SK-N-SH (cell line): Measurements from ENCODE around the gene HSPB3.

Source experiments
- EP300 ChIP-seq, 2 experiments: IDR thresholded peaks; 2 replicates each; pipeline versions ENCODE4 v1.4.0 to v1.6.1; 2012; ENCODE audit warnings: borderline replicate concordance in 1 of 2, low read depth in 1 of 2, low read length in 1 of 2
- GABPA ChIP-seq: IDR thresholded peaks from 2 replicates; pipeline ENCODE4 v1.4.0; 2012; ENCODE audit warnings: low read depth, mild to moderate bottlenecking
- NRF1 ChIP-seq: IDR thresholded peaks from 2 replicates; pipeline ENCODE4 v1.6.1; 2012; ENCODE audit warnings: low read depth, mild to moderate bottlenecking, low read length
- RAD21 ChIP-seq: IDR thresholded peaks from 2 replicates; pipeline ENCODE4 v1.6.1; 2012; ENCODE audit warnings: mild to moderate bottlenecking, low read length
- RFX5 ChIP-seq: IDR thresholded peaks from 2 replicates; pipeline ENCODE4 v1.6.1; 2012; ENCODE audit warnings: mild to moderate bottlenecking, improper control_type of control experiment, low read length
- SIN3A ChIP-seq: IDR thresholded peaks from 2 replicates; pipeline ENCODE4 v1.6.1; 2012; ENCODE audit warnings: low read depth, mild to moderate bottlenecking, low read length, moderate library complexity, borderline replicate concordance
- TCF12 ChIP-seq: IDR thresholded peaks from 2 replicates; pipeline ENCODE4 v1.4.0; 2012
- TEAD4 ChIP-seq: IDR thresholded peaks from 2 replicates; pipeline ENCODE4 v1.4.0; 2012; ENCODE audit warnings: mild to moderate bottlenecking, borderline replicate concordance; ENCODE audit not compliant: insufficient read depth
- TF ChIP-seq, protein P1 (sequence below): fragments of 150-350 bp; IDR thresholded peaks from 2 replicates; pipeline ENCODE4 v1.6.1; 2017; ENCODE audit warnings: antibody characterized with exemption, low read length, low read depth, borderline replicate concordance
- TF ChIP-seq, protein P2 (sequence below): fragments of 200-600 bp; sonication (generic); IDR thresholded peaks from 2 replicates; pipeline ENCODE4 v1.6.1; 2017; ENCODE audit warnings: antibody characterized with exemption, mild to moderate bottlenecking, moderate library complexity

DNA sequence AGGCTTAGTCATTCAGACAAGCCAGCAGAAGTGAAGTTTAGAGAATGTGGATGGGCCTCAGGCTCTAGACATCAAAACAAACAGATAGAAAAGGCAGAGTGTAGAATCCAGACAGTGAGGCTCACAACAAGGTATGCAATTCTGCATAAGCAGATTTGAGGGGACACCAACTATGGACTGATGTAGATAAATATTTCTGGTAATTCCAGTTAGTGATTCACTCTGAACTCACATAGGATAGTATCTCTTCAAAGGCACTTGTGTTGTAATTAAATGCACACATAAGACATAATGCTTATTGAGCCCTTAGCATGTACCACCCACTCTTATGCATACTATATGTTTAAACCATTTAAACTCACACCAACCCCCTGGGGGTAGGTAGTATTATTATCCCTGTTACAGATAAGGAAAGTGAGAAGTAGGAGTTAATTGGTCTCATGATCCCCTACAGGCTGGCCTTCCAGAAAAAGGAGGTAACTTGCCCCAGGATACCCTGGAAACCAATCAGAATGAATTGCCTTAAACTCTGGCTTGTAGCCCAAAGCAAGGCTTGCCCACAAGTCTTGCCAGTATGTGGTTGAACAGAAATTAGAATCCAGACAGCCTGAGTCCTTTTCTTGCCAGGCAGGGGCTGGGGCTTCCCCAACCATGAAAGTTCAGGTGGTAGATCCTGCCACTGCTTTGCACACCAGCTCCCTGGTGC, 39.5 kb upstream of the HSPB3 start:
- TF ChIP-seq SIN3A (no peak), RAD21 (no peak), TCF12 (no peak), TEAD4 (no peak), EP300 (IDR thresholded peaks at IDR 0.05; ENCODE audit: borderline replicate concordance in 1 of 2, low read depth in 1 of 2, low read length in 1 of 2) (no peak), GABPA (no peak), RFX5 (no peak), NRF1 (no peak)
- TF ChIP-seq, protein P1, sequence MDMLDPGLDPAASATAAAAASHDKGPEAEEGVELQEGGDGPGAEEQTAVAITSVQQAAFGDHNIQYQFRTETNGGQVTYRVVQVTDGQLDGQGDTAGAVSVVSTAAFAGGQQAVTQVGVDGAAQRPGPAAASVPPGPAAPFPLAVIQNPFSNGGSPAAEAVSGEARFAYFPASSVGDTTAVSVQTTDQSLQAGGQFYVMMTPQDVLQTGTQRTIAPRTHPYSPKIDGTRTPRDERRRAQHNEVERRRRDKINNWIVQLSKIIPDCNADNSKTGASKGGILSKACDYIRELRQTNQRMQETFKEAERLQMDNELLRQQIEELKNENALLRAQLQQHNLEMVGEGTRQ = no peak
- TF ChIP-seq, protein P2, sequence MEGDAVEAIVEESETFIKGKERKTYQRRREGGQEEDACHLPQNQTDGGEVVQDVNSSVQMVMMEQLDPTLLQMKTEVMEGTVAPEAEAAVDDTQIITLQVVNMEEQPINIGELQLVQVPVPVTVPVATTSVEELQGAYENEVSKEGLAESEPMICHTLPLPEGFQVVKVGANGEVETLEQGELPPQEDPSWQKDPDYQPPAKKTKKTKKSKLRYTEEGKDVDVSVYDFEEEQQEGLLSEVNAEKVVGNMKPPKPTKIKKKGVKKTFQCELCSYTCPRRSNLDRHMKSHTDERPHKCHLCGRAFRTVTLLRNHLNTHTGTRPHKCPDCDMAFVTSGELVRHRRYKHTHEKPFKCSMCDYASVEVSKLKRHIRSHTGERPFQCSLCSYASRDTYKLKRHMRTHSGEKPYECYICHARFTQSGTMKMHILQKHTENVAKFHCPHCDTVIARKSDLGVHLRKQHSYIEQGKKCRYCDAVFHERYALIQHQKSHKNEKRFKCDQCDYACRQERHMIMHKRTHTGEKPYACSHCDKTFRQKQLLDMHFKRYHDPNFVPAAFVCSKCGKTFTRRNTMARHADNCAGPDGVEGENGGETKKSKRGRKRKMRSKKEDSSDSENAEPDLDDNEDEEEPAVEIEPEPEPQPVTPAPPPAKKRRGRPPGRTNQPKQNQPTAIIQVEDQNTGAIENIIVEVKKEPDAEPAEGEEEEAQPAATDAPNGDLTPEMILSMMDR = no peak
